ENCODE results near the gene VPS37D. TPM values are rescaled to one million over a fixed set of nuclear protein-coding genes. Genes with fewer than 3 reads are reported as not detected.

VPS37D gene
- total RNA-seq, 1 experiment from 2014 or later = 8.7 TPM

- H3K4me3 ChIP-seq (ENCODE audit: low read depth, low read length, poor library complexity, severe bottlenecking) = no peak overlapping the region
- intact Hi-C loops (cut with micrococcal nuclease; ENCODE audit: unreplicated experiment) = no loop called here
- ChIA-PET CTCF (no interaction called here), POLR2A (ENCODE audit: low non-redundant PET) (no interaction called here)
- no peaks in the 10 kb centered on the region for H3K9me3 ChIP-seq (ENCODE audit: low read depth, low read length, poor library complexity, severe bottlenecking)
- no peak overlapping the region for H3K27ac ChIP-seq (ENCODE audit: low read depth, low read length, poor library complexity, severe bottlenecking)
- no peak for DNase-seq (ENCODE audit: low spot score)
- no peaks in the 10 kb centered on the region for H3K27me3 ChIP-seq (replicated peaks; ENCODE audit: insufficient read depth, low read depth, low read length, poor library complexity)
- TF ChIP-seq CTCF (conservative IDR thresholded peaks at IDR 0.05; ENCODE audit: low read depth, low read length) = no peak
- TF ChIP-seq EZH2 (IDR thresholded peaks at IDR 0.05; ENCODE audit: borderline replicate concordance, low read depth, low read length, poor library complexity, severe bottlenecking) = no peak
- no peaks in the 10 kb centered on the region for H3K4me1 ChIP-seq (ENCODE audit: insufficient read depth, low read length, poor library complexity, severe bottlenecking)
- no TSS peak for BruUV-seq (replicated peaks)
- peaks cover 85% of the 10 kb centered on the region for H3K36me3 ChIP-seq (ENCODE audit: insufficient read depth, low read length, poor library complexity, severe bottlenecking)
Observed at GRCh38 chr7:73696372-73696771, 28.7 kb downstream of the VPS37D start.

GRCh38 chr7:73698410-73698809 is 30.8 kb downstream of the VPS37D start:
- no peak overlapping the region for H3K27ac ChIP-seq (ENCODE audit: low read depth, low read length, poor library complexity, severe bottlenecking)
- H3K9me3 ChIP-seq (ENCODE audit: low read depth, low read length, poor library complexity, severe bottlenecking) = no peaks in the 10 kb centered on the region
- no TSS peak for BruUV-seq (replicated peaks)
- DNase-seq (ENCODE audit: low spot score) = no peak
- TF ChIP-seq EZH2 (IDR thresholded peaks at IDR 0.05; ENCODE audit: borderline replicate concordance, low read depth, low read length, poor library complexity, severe bottlenecking) (no peak), CTCF (conservative IDR thresholded peaks at IDR 0.05; ENCODE audit: low read depth, low read length) (no peak)
- intact Hi-C loops (cut with micrococcal nuclease; ENCODE audit: unreplicated experiment) = no loop called here
- no peak overlapping the region for H3K4me3 ChIP-seq (ENCODE audit: low read depth, low read length, poor library complexity, severe bottlenecking)
- peaks cover 6% of the 10 kb centered on the region for H3K4me1 ChIP-seq (ENCODE audit: insufficient read depth, low read length, poor library complexity, severe bottlenecking)
- peaks cover 89% of the 10 kb centered on the region for H3K36me3 ChIP-seq (ENCODE audit: insufficient read depth, low read length, poor library complexity, severe bottlenecking)
- no peaks in the 10 kb centered on the region for H3K27me3 ChIP-seq (replicated peaks; ENCODE audit: insufficient read depth, low read depth, low read length, poor library complexity)
- POLR2A ChIA-PET (ENCODE audit: low non-redundant PET) = no interaction called here
- CTCF ChIA-PET = no interaction called here

- no peak for DNase-seq (ENCODE audit: low spot score)
- ChIA-PET POLR2A (ENCODE audit: low non-redundant PET) (no interaction called here), CTCF (no interaction called here)
- no peak overlapping the region for H3K27ac ChIP-seq (ENCODE audit: low read depth, low read length, poor library complexity, severe bottlenecking)
- no peaks in the 10 kb centered on the region for H3K9me3 ChIP-seq (ENCODE audit: low read depth, low read length, poor library complexity, severe bottlenecking)
- TF ChIP-seq EZH2 (IDR thresholded peaks at IDR 0.05; ENCODE audit: borderline replicate concordance, low read depth, low read length, poor library complexity, severe bottlenecking) (no peak), CTCF (conservative IDR thresholded peaks at IDR 0.05; ENCODE audit: low read depth, low read length) (no peak)
- no TSS peak for BruUV-seq (replicated peaks)
- intact Hi-C loops (cut with micrococcal nuclease; ENCODE audit: unreplicated experiment) = no loop called here
- peaks cover 15% of the 10 kb centered on the region for H3K4me1 ChIP-seq (ENCODE audit: insufficient read depth, low read length, poor library complexity, severe bottlenecking)
- H3K27me3 ChIP-seq (replicated peaks; ENCODE audit: insufficient read depth, low read depth, low read length, poor library complexity) = no peaks in the 10 kb centered on the region
- no peak overlapping the region for H3K4me3 ChIP-seq (ENCODE audit: low read depth, low read length, poor library complexity, severe bottlenecking)
- H3K36me3 ChIP-seq (ENCODE audit: insufficient read depth, low read length, poor library complexity, severe bottlenecking) = peaks cover 80% of the 10 kb centered on the region
Observed at GRCh38 chr7:73699370-73700068, 31.9 kb downstream of the VPS37D start.
